HEK293T (cell line): ENCODE results near the gene PANX2.
"Not testable (repeated sequence)": the region's sequence is repeated elsewhere in the genome, so short reads cannot be mapped to it uniquely, and the experiment has no call there.

ENCODE experiments used
- CTCF ChIA-PET: fragments of 350-600 bp; formaldehyde crosslinking; extraction: SDS; loops from one replicate; lab custom pipeline; 2021; ENCODE audit warnings: antibody characterized with exemption, inconsistent platforms; lab: Yijun Ruan, JAX
- POLR2A ChIA-PET: fragments of 350-600 bp; formaldehyde crosslinking; extraction: SDS; loops from one replicate; lab custom pipeline; 2020; ENCODE audit warnings: antibody characterized with exemption, inconsistent platforms; lab: Yijun Ruan, JAX
- DNase-seq: peaks from one replicate; pipeline ENCODE4 v3.0.0; 2012; ENCODE audit warnings: mixed read lengths; ENCODE audit errors: extremely low spot score
- ARNT ChIP-seq: fragments of 450-650 bp; IDR thresholded peaks from 2 replicates; pipeline ENCODE4 v1.6.1; 2017; ENCODE audit warnings: mild to moderate bottlenecking
- BHLHE40 ChIP-seq: fragments of 450-650 bp; IDR thresholded peaks from 2 replicates; pipeline ENCODE4 v1.6.1; 2016; ENCODE audit warnings: mild to moderate bottlenecking, moderate library complexity, borderline replicate concordance
- CTBP1 ChIP-seq: fragments of 450-650 bp; IDR thresholded peaks from 2 replicates; pipeline ENCODE4 v1.6.1; 2016; ENCODE audit warnings: borderline replicate concordance
- ELF4 ChIP-seq: fragments of 450-650 bp; IDR thresholded peaks from 2 replicates; pipeline ENCODE4 v1.6.1; 2017; ENCODE audit warnings: antibody characterized with exemption
- FOXK2 ChIP-seq: fragments of 450-650 bp; IDR thresholded peaks from 2 replicates; pipeline ENCODE4 v1.6.1; 2016; ENCODE audit warnings: mild to moderate bottlenecking
- FOXM1 ChIP-seq: fragments of 450-650 bp; IDR thresholded peaks from 2 replicates; pipeline ENCODE4 v1.6.1; 2017; ENCODE audit warnings: mild to moderate bottlenecking, borderline replicate concordance
- HDGF ChIP-seq: fragments of 450-650 bp; IDR thresholded peaks from 2 replicates; pipeline ENCODE4 v1.6.1; 2017; ENCODE audit warnings: antibody characterized with exemption, borderline replicate concordance
- L3MBTL2 ChIP-seq: fragments of 450-650 bp; conservative IDR thresholded peaks from 2 replicates; pipeline ENCODE4 v1.6.1; 2016; ENCODE audit warnings: mild to moderate bottlenecking
- LEF1 ChIP-seq: fragments of 450-650 bp; IDR thresholded peaks from 2 replicates; pipeline ENCODE4 v1.6.1; 2017; ENCODE audit warnings: mild to moderate bottlenecking, borderline replicate concordance
- NFRKB ChIP-seq: fragments of 450-650 bp; IDR thresholded peaks from 2 replicates; pipeline ENCODE4 v1.6.1; 2016; ENCODE audit warnings: mild to moderate bottlenecking, moderate library complexity
- PKNOX1 ChIP-seq: fragments of 450-650 bp; IDR thresholded peaks from 2 replicates; pipeline ENCODE4 v1.6.1; 2016
- SP1 ChIP-seq: fragments of 450-650 bp; IDR thresholded peaks from 2 replicates; pipeline ENCODE4 v1.6.1; 2017
- SUZ12 ChIP-seq: fragments of 450-650 bp; IDR thresholded peaks from 2 replicates; pipeline ENCODE4 v1.6.1; 2016; ENCODE audit warnings: mild to moderate bottlenecking
- ZNF384 ChIP-seq: fragments of 450-650 bp; IDR thresholded peaks from 2 replicates; pipeline ENCODE4 v1.6.1; 2016

The PANX2 gene

GRCh38 chr22:50134481-50134880 lies 36.0 kb upstream of the PANX2 start:
- DNase-seq, result no peak
- TF ChIP-seq ELF4 (no peak), CTBP1 (no peak), SP1 (no peak), NFRKB (no peak), HDGF (no peak), LEF1 (no peak), SUZ12 (no peak), FOXM1 (no peak), ARNT (no peak), FOXK2 (no peak), L3MBTL2 (no peak), BHLHE40 (no peak), ZNF384 (no peak), PKNOX1 (no peak)
- ChIA-PET POLR2A (no interaction called here), CTCF (no interaction called here)

GRCh38 chr22:50136581-50137015 lies 33.9 kb upstream of the PANX2 start:
- CTCF ChIA-PET, result no interaction called here
- TF ChIP-seq SP1 (no peak), L3MBTL2 (no peak), FOXM1 (no peak), NFRKB (no peak)
- POLR2A ChIA-PET, result no interaction called here
- DNase-seq, result no peak

GRCh38 chr22:50137277-50137676 lies 33.3 kb upstream of the PANX2 start:
- POLR2A ChIA-PET, CTCF ChIA-PET: not testable (repeated sequence)

GRCh38 chr22:50138041-50138440 lies 32.5 kb upstream of the PANX2 start:
- TF ChIP-seq ZNF384 (no peak), HDGF (no peak), CTBP1 (no peak), FOXK2 (no peak), LEF1 (no peak), NFRKB (no peak), PKNOX1 (no peak), ELF4 (no peak), FOXM1 (no peak)
- ChIA-PET POLR2A (no interaction called here), CTCF (interaction anchor here (0.7 kb wide), 2 partner anchors 108 to 125 kb away, joined by 3 to 4 read pairs; no protein-coding TSS in a partner anchor)
- no peak for DNase-seq

More at GRCh38 chr22:50137277-50137676, 33.3 kb upstream of the PANX2 start:
- not testable (repeated sequence) for DNase-seq

GRCh38 chr22:50138988-50139387 lies 31.5 kb upstream of the PANX2 start:
- no peak for DNase-seq
- TF ChIP-seq LEF1, result no peak
- no peak for TF ChIP-seq PKNOX1
- TF ChIP-seq BHLHE40, result no peak
- no peak for TF ChIP-seq HDGF
- TF ChIP-seq FOXM1, result no peak
- ChIA-PET POLR2A (no interaction called here), CTCF (interaction anchor here (0.6 to 0.7 kb wide), 2 partner anchors 108 to 121 kb away, joined by 4 read pairs; no protein-coding TSS in a partner anchor)

GRCh38 chr22:50139843-50140415 lies 30.6 kb upstream of the PANX2 start:
- POLR2A ChIA-PET, result no interaction called here
- no peak for TF ChIP-seq FOXM1
- no peak for TF ChIP-seq LEF1
- TF ChIP-seq L3MBTL2, result no peak
- TF ChIP-seq PKNOX1, result peak; percentile 78
- CTCF ChIA-PET, result no interaction called here
- DNase-seq, result no peak

GRCh38 chr22:50140615-50141014 lies 29.9 kb upstream of the PANX2 start:
- ChIA-PET POLR2A (no interaction called here), CTCF (no interaction called here)
- TF ChIP-seq CTBP1 (no peak), PKNOX1 (no peak), HDGF (no peak), FOXK2 (no peak), SP1 (no peak), L3MBTL2 (no peak)
- no peak for DNase-seq
